HFFc6 (cell line): ENCODE data around the gene BCAS1. TPM values are rescaled to one million over a fixed set of nuclear protein-coding genes. Genes with fewer than 3 reads are reported as not detected.

ENCODE experiments used
- DNase-seq: peaks from one replicate; pipeline ENCODE4 v3.0.0-alpha.2; 2018
- H3K27ac Mint-ChIP-seq: 2 replicates; pipeline ENCODE4 v1.8.0; 2020; ENCODE audit warnings: mild to moderate bottlenecking, mixed read lengths
- H3K27me3 Mint-ChIP-seq: 2 replicates; pipeline ENCODE4 v1.8.0; 2021; ENCODE audit warnings: mild to moderate bottlenecking, moderate library complexity, mixed read lengths; ENCODE audit not compliant: insufficient read depth
- H3K36me3 Mint-ChIP-seq: 2 replicates; pipeline ENCODE4 v1.8.0; 2021; ENCODE audit warnings: low read depth, mixed read lengths
- H3K4me1 Mint-ChIP-seq: 2 replicates; pipeline ENCODE4 v1.8.0; 2020; ENCODE audit warnings: low read depth, mixed read lengths
- H3K4me3 Mint-ChIP-seq: 2 replicates; pipeline ENCODE4 v1.8.0; 2020; ENCODE audit warnings: mild to moderate bottlenecking, moderate library complexity, mixed read lengths
- H3K9me3 Mint-ChIP-seq: 2 replicates; pipeline ENCODE4 v1.8.0; 2020; ENCODE audit warnings: mild to moderate bottlenecking, mixed read lengths
- CTCF ChIP-seq: fragments of 200-600 bp; sonication (generic); IDR thresholded peaks from 2 replicates; pipeline ENCODE4 v1.5.0; 2021; ENCODE audit warnings: antibody characterized with exemption, mild to moderate bottlenecking
- long read RNA-seq: library from polyadenylated mRNA; unstranded; transcript quantifications from one replicate; pipeline ENCODE4 v2.0.0, GENCODE V29; 2019
- total RNA-seq, 6 experiments: library from RNA; stranded (reverse); fragmentation: NEBNext Ultra II Directional; extraction: Animal tissue kit (Norgen Biotek cat#: 25700); gene quantifications; 2 replicates in 1 of 6; 3 replicates in 5 of 6; pipeline ENCODE4 v1.2.3, GENCODE V29; 2021

The BCAS1 gene
- total RNA-seq: under 1 TPM in 1 of 6 experiments, not detected in 5; 0.07 TPM
- long read RNA-seq: 0 reads

DNA sequence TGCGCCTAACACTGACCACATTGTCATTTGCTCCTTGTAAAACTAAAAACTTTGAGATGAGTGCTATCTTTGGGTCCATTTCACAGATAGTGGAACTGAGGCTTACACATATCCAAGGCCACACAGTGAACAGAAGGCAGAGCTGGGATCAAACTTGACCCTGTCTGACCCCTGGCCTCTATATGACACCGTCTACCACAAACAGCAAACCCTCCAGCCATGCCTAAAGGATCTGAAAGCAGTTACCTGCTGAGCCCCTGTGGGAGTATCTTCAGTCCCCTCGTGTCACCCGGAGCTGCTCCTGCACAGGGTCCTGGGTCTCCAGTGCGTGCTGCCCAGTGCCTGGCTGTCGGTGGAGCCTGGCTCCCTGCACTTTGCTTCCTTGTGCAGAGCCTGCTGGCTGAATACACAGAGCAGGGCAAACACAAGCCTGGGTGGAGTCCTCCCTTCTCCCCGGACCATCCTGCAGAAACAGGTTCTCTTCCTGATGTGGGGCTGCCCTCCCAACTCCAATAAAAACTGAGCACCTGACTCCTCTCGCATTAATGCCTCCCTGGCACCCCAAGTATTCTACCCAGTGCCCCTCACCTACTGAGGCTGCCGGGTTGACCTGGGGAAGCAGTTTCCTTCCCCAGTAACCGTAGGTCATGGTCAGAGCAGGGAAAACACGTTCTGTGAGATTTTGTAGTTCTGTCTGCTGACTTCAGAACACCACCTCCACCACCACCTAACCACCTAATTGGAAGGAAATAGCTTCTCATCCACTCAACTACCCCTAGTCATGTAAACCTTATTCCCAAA lies at the start of gene BCAS1:
Gene BCAS1, minus strand, starts transcription at position 408 of the 801 bp plus-strand sequence. CDS start 11,876 bp downstream, outside the sequence.
- no peak for DNase-seq
- Mint-ChIP-seq H3K9me3 (no peaks in the 10 kb centered on the region), H3K4me1 (peaks cover 6% of the 10 kb centered on the region; the same call in 1 of the 2 replicates), H3K27me3 (peaks cover 11% of the 10 kb centered on the region), H3K4me3 (no peak within 1 kb of the TSS), H3K27ac (no peak within 1 kb of the TSS), H3K36me3 (no peaks in the 10 kb centered on the region)
- TF ChIP-seq CTCF: no peak

- no peak for DNase-seq
Observed at GRCh38 chr20:54119744-54120143, 49.4 kb upstream of the BCAS1 start.

DNA sequence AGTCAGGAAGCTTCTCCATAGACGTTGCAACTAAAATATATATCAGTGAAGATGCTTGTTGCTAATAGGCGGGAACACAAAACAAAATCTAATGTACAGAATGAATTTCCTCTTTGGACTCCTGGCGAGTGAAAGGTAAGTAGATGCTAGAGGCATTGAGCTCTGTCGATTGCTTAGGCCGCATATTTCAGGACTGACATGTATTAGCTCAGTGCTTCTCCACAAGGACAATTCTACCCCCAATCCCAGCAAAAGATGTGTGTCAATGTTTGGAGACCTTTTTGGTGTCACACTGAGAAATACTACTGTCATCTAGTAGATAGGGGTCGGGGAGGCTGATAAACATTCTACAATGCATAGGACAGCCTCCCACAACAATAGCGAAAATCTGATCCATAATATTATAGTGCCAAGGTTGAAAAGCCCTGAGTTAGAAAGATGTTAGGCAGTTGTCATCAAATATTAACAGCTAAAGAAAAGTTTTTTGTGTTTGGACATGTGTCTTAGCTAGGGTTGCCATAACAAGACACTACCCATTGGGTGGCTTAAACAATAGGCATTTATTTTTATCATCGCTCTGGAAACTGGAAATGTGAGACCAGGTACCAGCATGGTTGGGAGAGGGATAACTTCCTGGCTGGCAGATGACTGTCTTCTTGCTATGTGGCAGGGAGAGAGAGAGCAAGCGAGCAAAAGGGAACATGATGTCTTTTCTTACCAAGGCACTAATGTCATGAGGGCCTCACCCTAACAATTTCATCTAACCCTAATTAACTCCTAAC lies 48.0 kb upstream of the BCAS1 start:
- H3K36me3 Mint-ChIP-seq: no peaks in the 10 kb centered on the region
- TF ChIP-seq CTCF: no peak
- no peak overlapping the region for H3K4me3 Mint-ChIP-seq
- DNase-seq: no peak
- H3K27me3 Mint-ChIP-seq: peaks cover 2% of the 10 kb centered on the region
- peaks cover 35% of the 10 kb centered on the region for H3K4me1 Mint-ChIP-seq
- no peaks in the 10 kb centered on the region for H3K9me3 Mint-ChIP-seq
- H3K27ac Mint-ChIP-seq: no peak overlapping the region

More at GRCh38 chr20:54119744-54120143, 49.4 kb upstream of the BCAS1 start:
- H3K36me3 Mint-ChIP-seq: no peaks in the 10 kb centered on the region
- H3K27ac Mint-ChIP-seq: no peak overlapping the region
- no peak overlapping the region for H3K4me3 Mint-ChIP-seq
- peaks cover 45% of the 10 kb centered on the region for H3K4me1 Mint-ChIP-seq
- no peak for TF ChIP-seq CTCF
- H3K9me3 Mint-ChIP-seq: no peaks in the 10 kb centered on the region
- no peaks in the 10 kb centered on the region for H3K27me3 Mint-ChIP-seq

DNA sequence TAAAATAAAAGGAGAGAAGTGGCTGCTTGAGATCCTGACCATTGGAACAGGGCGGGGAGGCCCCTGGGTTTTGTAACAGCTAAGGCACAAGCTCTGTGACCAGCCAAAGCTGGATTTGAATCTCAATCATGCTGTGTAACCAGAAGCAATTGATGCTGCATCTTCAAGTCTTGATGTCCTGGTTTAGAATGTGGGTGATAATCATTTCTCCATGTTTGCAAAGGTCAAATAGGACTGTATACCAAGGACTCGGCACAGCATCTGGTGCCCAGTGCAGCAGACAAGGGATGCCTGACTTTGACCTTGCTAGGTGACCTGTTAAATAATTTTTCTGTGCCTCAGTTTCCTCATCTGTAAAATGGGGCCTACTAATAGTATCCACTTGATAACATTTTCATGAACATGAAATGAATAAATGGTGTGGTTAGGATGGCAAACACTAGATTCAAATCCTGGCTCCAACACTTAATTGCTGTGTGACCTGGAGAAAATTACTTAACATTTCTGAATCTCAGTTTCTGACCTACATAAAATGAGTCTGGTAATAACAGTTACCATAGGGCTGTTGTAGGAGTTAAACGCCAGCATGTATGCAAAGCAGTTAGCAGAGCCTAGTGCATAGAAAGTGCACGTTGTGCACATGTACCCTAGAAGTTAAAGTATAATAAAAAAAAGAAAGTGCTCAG lies 46.3 kb upstream of the BCAS1 start:
- no peak for DNase-seq
- TF ChIP-seq CTCF: no peak
- Mint-ChIP-seq H3K4me1 (peaks cover 18% of the 10 kb centered on the region), H3K4me3 (no peak overlapping the region), H3K27me3 (peaks cover 2% of the 10 kb centered on the region), H3K36me3 (no peaks in the 10 kb centered on the region), H3K9me3 (no peaks in the 10 kb centered on the region), H3K27ac (no peak overlapping the region)

GRCh38 chr20:54115172-54115854 lies 44.9 kb upstream of the BCAS1 start:
- DNase-seq: no peak
- no peak for TF ChIP-seq CTCF

More at GRCh38 chr20:54115172-54115854, 44.9 kb upstream of the BCAS1 start:
- no peak overlapping the region for H3K27ac Mint-ChIP-seq
- peaks cover 14% of the 10 kb centered on the region for H3K4me1 Mint-ChIP-seq
- H3K4me3 Mint-ChIP-seq: no peak overlapping the region
- peaks cover 2% of the 10 kb centered on the region for H3K27me3 Mint-ChIP-seq
- H3K9me3 Mint-ChIP-seq: no peaks in the 10 kb centered on the region
- H3K36me3 Mint-ChIP-seq: no peaks in the 10 kb centered on the region
